Caco-2 (cell line): ENCODE results near the gene TPO. TPM values are rescaled to one million over a fixed set of nuclear protein-coding genes. Genes with fewer than 3 reads are reported as not detected.

Source experiments
- BruUV-seq: library from RNA; stranded (reverse); fragments of 400-500 nt; replicated peaks from 2 replicates; lab custom pipeline; 2021; lab: Mats Ljungman, UMichigan
- CTCF ChIA-PET: fragments of 300-600 bp; sonication (Branson Sonifier 250); formaldehyde crosslinking; loops from one replicate; lab custom pipeline; 2022; ENCODE audit warnings: antibody characterized with exemption; lab: Charles Lee
- POLR2A ChIA-PET: fragments of 300-600 bp; sonication (Branson Sonifier 250); formaldehyde crosslinking; loops from one replicate; lab custom pipeline; 2022; ENCODE audit warnings: antibody characterized with exemption; lab: Charles Lee
- DNase-seq, 2 experiments: peaks; one replicate each; pipeline versions ENCODE4 v3.0.0 to v3.0.0-alpha.2; 2020 to 2022
- H3K27me3 ChIP-seq: replicated peaks from 2 replicates; pipeline ENCODE4 v1.6.0; 2011; ENCODE audit warnings: low read length; ENCODE audit not compliant: control insufficient read depth, insufficient read depth
- H3K36me3 ChIP-seq: 2 replicates; pipeline ENCODE4 v1.5.1; 2011; ENCODE audit warnings: low read length; ENCODE audit not compliant: control insufficient read depth, insufficient read depth
- H3K4me1 ChIP-seq: fragments of 250-450 bp; sonication (Bioruptor Pico); 2 replicates; pipeline ENCODE4 v1.5.1; 2020; ENCODE audit warnings: mild to moderate bottlenecking
- H3K4me3 ChIP-seq: 2 replicates; pipeline ENCODE4 v1.5.1; 2011; ENCODE audit warnings: low read depth, mild to moderate bottlenecking, control low read depth, low read length
- H3K9me3 ChIP-seq: fragments of 250-450 bp; sonication (Bioruptor Pico); 2 replicates; pipeline ENCODE4 v1.5.1; 2020; ENCODE audit warnings: mild to moderate bottlenecking, moderate library complexity
- H3K27ac Mint-ChIP-seq: one replicate; pipeline ENCODE4 v1.8.0; 2022; ENCODE audit warnings: mixed read lengths; ENCODE audit not compliant: unreplicated experiment
- H3K27me3 Mint-ChIP-seq: one replicate; pipeline ENCODE4 v1.8.0; 2022; ENCODE audit warnings: mixed read lengths; ENCODE audit not compliant: insufficient read depth, unreplicated experiment
- H3K36me3 Mint-ChIP-seq: one replicate; pipeline ENCODE4 v1.8.0; 2022; ENCODE audit warnings: mild to moderate bottlenecking, mixed read lengths; ENCODE audit not compliant: insufficient read depth, unreplicated experiment
- H3K4me1 Mint-ChIP-seq: one replicate; pipeline ENCODE4 v1.8.0; 2022; ENCODE audit warnings: low read depth, mixed read lengths; ENCODE audit not compliant: unreplicated experiment
- H3K4me3 Mint-ChIP-seq: one replicate; pipeline ENCODE4 v1.8.0; 2022; ENCODE audit warnings: mild to moderate bottlenecking, moderate library complexity, mixed read lengths; ENCODE audit not compliant: unreplicated experiment
- H3K9me3 Mint-ChIP-seq: one replicate; pipeline ENCODE4 v1.8.0; 2022; ENCODE audit warnings: mixed read lengths; ENCODE audit not compliant: unreplicated experiment
- CTCF ChIP-seq, 2 experiments: fragments of 200-600 bp in 1 of 2; IDR thresholded peaks; 1 replicate in 1 of 2; 2 replicates in 1 of 2; pipeline versions ENCODE4 v1.5.1 to v1.8.0; 2011 to 2022; ENCODE audit warnings: antibody characterized with exemption in 1 of 2, control low read depth in 1 of 2, inconsistent platforms in 1 of 2, low read depth in 1 of 2, low read length in 1 of 2, mild to moderate bottlenecking in 1 of 2, moderate library complexity in 1 of 2; ENCODE audit not compliant: insufficient read depth in 1 of 2, severe bottlenecking in 1 of 2, unreplicated experiment in 1 of 2
- intact Hi-C: fragments of 100-400 bp; cut with micrococcal nuclease; formaldehyde crosslinking; loops from one replicate; pipeline ENCODE4 v1.10.0; 2022; ENCODE audit not compliant: unreplicated experiment
- total RNA-seq: library from RNA; stranded (reverse); gene quantifications from 2 replicates; pipeline ENCODE4 v1.2.3, GENCODE V29; 2022

Gene TPO
- total RNA-seq, 1 experiment from 2014 or later, result not detected

GRCh38 chr2:1539441-1539840 is 126.2 kb downstream of the TPO start:
- H3K9me3 Mint-ChIP-seq, result no peaks in the 10 kb centered on the region
- H3K4me3 Mint-ChIP-seq, result no peak overlapping the region
- Histone ChIP-seq H3K9me3 (no peaks in the 10 kb centered on the region), H3K4me1 (no peaks in the 10 kb centered on the region), H3K4me3 (no peak overlapping the region), H3K36me3 (no peaks in the 10 kb centered on the region), H3K27me3 (no peaks in the 10 kb centered on the region; the same call in 1 of the 2 replicates)
- POLR2A ChIA-PET, result no interaction called here
- CTCF ChIA-PET, result no interaction called here
- intact Hi-C loops, result no loop called here
- no peak for TF ChIP-seq CTCF (IDR thresholded peaks at IDR 0.05; ENCODE audit: insufficient read depth in 1 of 2, low read depth in 1 of 2, low read length in 1 of 2, severe bottlenecking in 1 of 2, unreplicated experiment in 1 of 2)
- peak in 1 of 2 experiments; percentile 6 for DNase-seq
- no peaks in the 10 kb centered on the region for H3K4me1 Mint-ChIP-seq
- BruUV-seq, result no TSS peak
- no peaks in the 10 kb centered on the region for H3K27me3 Mint-ChIP-seq
- no peak overlapping the region for H3K27ac Mint-ChIP-seq
- H3K36me3 Mint-ChIP-seq, result no peaks in the 10 kb centered on the region

- H3K4me1 Mint-ChIP-seq, result no peaks in the 10 kb centered on the region
- H3K27ac Mint-ChIP-seq, result no peak overlapping the region
- H3K36me3 ChIP-seq, result no peaks in the 10 kb centered on the region
- no peaks in the 10 kb centered on the region; the same call in 1 of the 2 replicates for H3K27me3 ChIP-seq
- intact Hi-C loops, result loop anchor here (10.0 kb wide), 2 partner anchors 295 to 1015 kb away; no protein-coding TSS in a partner anchor
- H3K9me3 ChIP-seq, result no peaks in the 10 kb centered on the region
- DNase-seq, result peak in 1 of 2 experiments; percentile 14
- no peak overlapping the region for H3K4me3 ChIP-seq
- ChIA-PET CTCF (no interaction called here), POLR2A (no interaction called here)
- no peaks in the 10 kb centered on the region for H3K27me3 Mint-ChIP-seq
- no peaks in the 10 kb centered on the region for H3K9me3 Mint-ChIP-seq
- BruUV-seq, result no TSS peak
- no peak overlapping the region for H3K4me3 Mint-ChIP-seq
- no peak for TF ChIP-seq CTCF (IDR thresholded peaks at IDR 0.05; ENCODE audit: insufficient read depth in 1 of 2, low read depth in 1 of 2, low read length in 1 of 2, severe bottlenecking in 1 of 2, unreplicated experiment in 1 of 2)
- H3K4me1 ChIP-seq, result no peaks in the 10 kb centered on the region
- H3K36me3 Mint-ChIP-seq, result no peaks in the 10 kb centered on the region
Measured at GRCh38 chr2:1539973-1540372, 126.7 kb downstream of the TPO start.

GRCh38 chr2:1540481-1540880 is 127.2 kb downstream of the TPO start:
- Mint-ChIP-seq H3K4me1 (no peaks in the 10 kb centered on the region), H3K36me3 (no peaks in the 10 kb centered on the region), H3K9me3 (no peaks in the 10 kb centered on the region), H3K4me3 (no peak overlapping the region), H3K27ac (no peak overlapping the region), H3K27me3 (no peaks in the 10 kb centered on the region)
- H3K27me3 ChIP-seq, result no peaks in the 10 kb centered on the region; the same call in 1 of the 2 replicates
- no peaks in the 10 kb centered on the region for H3K36me3 ChIP-seq
- intact Hi-C loops, result loop anchor here (10.0 kb wide), 2 partner anchors 296 to 1016 kb away; no protein-coding TSS in a partner anchor
- ChIA-PET POLR2A (no interaction called here), CTCF (no interaction called here)
- H3K4me3 ChIP-seq, result no peak overlapping the region
- TF ChIP-seq CTCF (IDR thresholded peaks at IDR 0.05; ENCODE audit: insufficient read depth in 1 of 2, low read depth in 1 of 2, low read length in 1 of 2, severe bottlenecking in 1 of 2, unreplicated experiment in 1 of 2), result no peak
- H3K4me1 ChIP-seq, result no peaks in the 10 kb centered on the region
- BruUV-seq, result no TSS peak
- H3K9me3 ChIP-seq, result no peaks in the 10 kb centered on the region
- DNase-seq, result peak in 1 of 2 experiments; percentile 18
